Karpas-422 (cell line): ENCODE data around the gene IFNK. TPM values are rescaled to one million over a fixed set of nuclear protein-coding genes. Genes with fewer than 3 reads are reported as not detected.

Experiments used
- DNase-seq: peaks from one replicate; pipeline ENCODE4 v3.0.0-alpha.2; 2015
- H2AFZ ChIP-seq: fragments of 200-600 bp; sonication (generic); 2 replicates; pipeline ENCODE4 v1.6.1; 2014; ENCODE audit warnings: antibody characterized with exemption, low read length, mixed read lengths
- H3K27ac ChIP-seq: fragments of 200-600 bp; sonication (generic); 2 replicates; pipeline ENCODE4 v1.5.1; 2014; ENCODE audit warnings: mild to moderate bottlenecking, low read length, moderate library complexity
- H3K27me3 ChIP-seq: fragments of 200-600 bp; sonication (generic); 2 replicates; pipeline ENCODE4 v1.6.1; 2014; ENCODE audit warnings: low read length, mixed read lengths
- H3K36me3 ChIP-seq: fragments of 200-600 bp; sonication (generic); 2 replicates; pipeline ENCODE4 v1.6.1; 2014; ENCODE audit warnings: low read length, mixed read lengths; ENCODE audit not compliant: insufficient read depth
- H3K4me1 ChIP-seq: fragments of 200-600 bp; sonication (generic); 2 replicates; pipeline ENCODE4 v1.6.1; 2014; ENCODE audit warnings: mild to moderate bottlenecking, low read length, mixed read lengths
- H3K4me2 ChIP-seq: fragments of 200-600 bp; sonication (generic); 2 replicates; pipeline ENCODE4 v1.6.1; 2014; ENCODE audit warnings: low read length, low read depth, mild to moderate bottlenecking; ENCODE audit not compliant: poor library complexity, severe bottlenecking
- H3K4me3 ChIP-seq: fragments of 200-600 bp; sonication (generic); 2 replicates; pipeline ENCODE4 v1.5.1; 2014; ENCODE audit warnings: mild to moderate bottlenecking, antibody characterized with exemption, low read length, mixed read lengths
- H3K79me2 ChIP-seq: fragments of 200-600 bp; sonication (generic); 2 replicates; pipeline ENCODE4 v1.6.1; 2014; ENCODE audit warnings: mild to moderate bottlenecking, low read length, mixed read lengths
- H3K9ac ChIP-seq: fragments of 200-600 bp; sonication (generic); 2 replicates; pipeline ENCODE4 v1.6.0; 2014; ENCODE audit warnings: low read length
- H3K9me2 ChIP-seq: fragments of 200-600 bp; sonication (generic), shearing (Covaris generic); replicated peaks from 2 replicates; pipeline ENCODE4 v1.6.0; 2014; ENCODE audit warnings: mild to moderate bottlenecking, low read length, moderate library complexity; ENCODE audit not compliant: insufficient read depth
- H3K9me3 ChIP-seq: fragments of 300-700, 200-600 bp; sonication (generic); 2 replicates; pipeline ENCODE4 v1.6.1; 2014; ENCODE audit warnings: low read length, mixed read lengths
- H4K20me1 ChIP-seq: fragments of 200-600 bp; sonication (generic); 2 replicates; pipeline ENCODE4 v1.6.1; 2014; ENCODE audit warnings: mild to moderate bottlenecking, antibody characterized with exemption, low read length, low read depth; ENCODE audit not compliant: insufficient read depth
- total RNA-seq: library from RNA; depleted of rRNA; stranded (reverse); fragments of >200 nt; shearing (Covaris generic); gene quantifications from 2 replicates; pipeline ENCODE4 v1.2.3, GENCODE V29; 2014; ENCODE audit warnings: low replicate concordance

IFNK gene
- total RNA-seq, 1 experiment from 2014 or later: not detected

DNA sequence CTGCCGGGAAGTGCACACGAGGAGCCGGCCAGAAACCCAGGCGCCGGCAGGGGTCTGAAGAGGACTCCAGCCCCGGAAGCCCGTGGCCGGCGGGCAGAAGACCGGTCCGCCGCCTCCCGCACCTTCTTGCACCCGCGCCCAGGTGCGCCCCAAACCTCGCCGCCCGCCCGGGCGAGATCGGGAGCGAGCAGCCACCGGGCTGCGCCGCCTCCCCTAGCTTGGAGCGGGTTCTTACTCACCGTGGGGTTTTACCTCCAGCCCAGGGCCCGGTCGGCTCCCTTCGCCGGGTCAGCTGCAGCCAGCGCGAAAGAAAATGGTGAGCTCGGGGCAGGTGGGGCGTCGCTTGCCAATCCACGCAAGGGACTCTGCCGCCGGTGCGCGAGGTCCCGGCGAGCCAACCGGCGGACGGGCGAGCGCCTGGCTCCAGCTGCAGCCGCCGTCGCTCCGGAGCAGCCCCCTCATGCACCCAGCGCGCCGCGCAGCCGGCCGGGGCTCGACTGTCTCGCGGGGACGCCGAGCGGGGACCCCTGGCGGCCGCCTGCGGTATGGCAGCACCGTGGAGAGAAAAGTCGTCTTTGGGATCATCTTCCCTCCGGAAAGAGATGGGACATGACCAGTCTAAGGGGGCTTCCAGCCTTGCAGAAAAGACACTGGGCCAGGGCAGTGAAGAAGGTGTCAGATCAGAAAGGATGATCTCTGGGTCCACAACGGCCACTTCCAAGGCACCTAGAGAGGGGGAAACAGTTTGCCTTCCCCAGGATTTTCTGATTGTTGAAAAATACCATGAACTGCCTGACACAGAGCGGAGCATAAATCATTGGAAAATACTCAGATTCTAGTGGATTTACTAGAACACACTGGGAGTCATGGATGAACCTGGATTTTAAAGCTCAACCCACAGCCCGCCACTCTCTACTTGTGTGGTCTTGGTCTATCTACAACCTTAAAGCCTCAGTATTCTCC lies 5.5 kb downstream of the IFNK start, which contains the start of gene MOB3B:
Gene MOB3B (minus strand): TSS at position 499 of the 963 bp plus-strand sequence. CDS start 74,264 bp downstream, outside the sequence.
- H3K9me3 ChIP-seq: no peaks in the 10 kb centered on the region
- peak within 1 kb of the TSS; percentile 83 for H3K4me2 ChIP-seq
- no peaks in the 10 kb centered on the region for H3K9me2 ChIP-seq
- H3K9ac ChIP-seq: peak within 1 kb of the TSS; percentile 54
- H3K36me3 ChIP-seq: no peaks in the 10 kb centered on the region
- DNase-seq: peak; percentile 80
- peak within 1 kb of the TSS; percentile 95; the same call in 1 of the 2 replicates for H2AFZ ChIP-seq
- H3K4me1 ChIP-seq: peaks cover 9% of the 10 kb centered on the region
- no peaks in the 10 kb centered on the region for H3K79me2 ChIP-seq
- no peaks in the 10 kb centered on the region for H4K20me1 ChIP-seq
- peak within 1 kb of the TSS; percentile 67 for H3K4me3 ChIP-seq
- H3K27me3 ChIP-seq: no peaks in the 10 kb centered on the region
- H3K27ac ChIP-seq: no peak within 1 kb of the TSS

- Histone ChIP-seq H3K4me2 (no peak overlapping the region), H2AFZ (no peak overlapping the region)
These were observed 7.0 kb downstream of the IFNK start for GRCh38 chr9:27530915-27531755.

DNA sequence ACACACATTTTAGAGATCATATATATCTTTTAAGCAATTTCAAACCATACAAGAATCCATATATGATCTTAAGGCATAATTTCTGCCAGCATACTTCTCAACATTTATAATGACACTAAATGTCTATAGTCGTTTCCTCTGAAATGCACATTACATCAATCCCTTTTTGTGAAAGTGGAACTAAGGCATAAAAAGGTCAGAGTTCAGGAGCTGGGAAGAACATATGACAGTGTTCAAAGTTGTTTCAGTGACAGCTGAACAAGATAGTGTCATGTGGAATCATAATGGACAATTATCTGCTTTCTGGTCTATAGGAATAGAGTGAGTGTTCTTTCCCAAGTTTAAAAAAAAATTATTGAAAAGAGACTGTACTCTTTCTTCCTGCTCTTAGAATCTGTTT lies 8.0 kb downstream of the IFNK start:
- Histone ChIP-seq H3K27me3 (no peaks in the 10 kb centered on the region), H3K9me3 (no peaks in the 10 kb centered on the region), H4K20me1 (no peaks in the 10 kb centered on the region), H3K36me3 (no peaks in the 10 kb centered on the region), H3K9me2 (no peaks in the 10 kb centered on the region), H3K4me2 (no peak overlapping the region), H3K27ac (no peak overlapping the region), H3K9ac (no peak overlapping the region), H3K4me1 (peaks cover 9% of the 10 kb centered on the region), H3K79me2 (no peaks in the 10 kb centered on the region), H2AFZ (no peak overlapping the region), H3K4me3 (no peak overlapping the region)
- DNase-seq: no peak

More at GRCh38 chr9:27530915-27531755, 7.0 kb downstream of the IFNK start:
- Histone ChIP-seq H3K27ac (no peak overlapping the region), H3K27me3 (no peaks in the 10 kb centered on the region), H3K36me3 (no peaks in the 10 kb centered on the region), H3K9me2 (no peaks in the 10 kb centered on the region), H3K4me3 (no peak overlapping the region), H3K4me1 (peaks cover 9% of the 10 kb centered on the region), H3K79me2 (no peaks in the 10 kb centered on the region), H3K9ac (no peak overlapping the region), H4K20me1 (no peaks in the 10 kb centered on the region), H3K9me3 (no peaks in the 10 kb centered on the region)
- no peak for DNase-seq

DNA sequence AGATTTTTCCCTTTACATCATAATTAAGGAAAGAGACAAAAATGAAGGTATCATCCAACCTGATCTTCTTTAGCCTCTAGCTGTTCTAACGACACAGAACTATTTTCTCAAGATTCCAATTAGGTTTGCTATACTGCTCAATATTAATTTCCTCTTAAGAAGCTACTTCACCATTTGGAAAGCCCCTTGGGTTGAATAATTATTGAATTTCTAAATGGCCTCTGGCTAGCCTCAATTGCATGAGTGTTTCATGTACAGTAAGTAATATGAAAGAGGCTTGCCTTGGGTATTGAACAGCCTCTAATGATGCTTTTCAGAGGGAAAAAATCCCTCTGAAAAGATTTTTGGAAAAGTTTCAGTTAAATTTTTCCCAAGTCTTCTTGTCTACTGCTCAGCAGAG lies 9.2 kb downstream of the IFNK start:
- no peaks in the 10 kb centered on the region for H3K36me3 ChIP-seq
- no peak overlapping the region for H3K27ac ChIP-seq
- no peaks in the 10 kb centered on the region for H3K79me2 ChIP-seq
- no peak overlapping the region for H3K9ac ChIP-seq
- H3K4me2 ChIP-seq: no peak overlapping the region
- H3K4me1 ChIP-seq: peaks cover 9% of the 10 kb centered on the region
- no peak for DNase-seq
- no peaks in the 10 kb centered on the region for H3K9me3 ChIP-seq
- H4K20me1 ChIP-seq: no peaks in the 10 kb centered on the region
- no peak overlapping the region for H2AFZ ChIP-seq
- no peak overlapping the region for H3K4me3 ChIP-seq
- no peaks in the 10 kb centered on the region for H3K27me3 ChIP-seq
- no peaks in the 10 kb centered on the region for H3K9me2 ChIP-seq

DNA sequence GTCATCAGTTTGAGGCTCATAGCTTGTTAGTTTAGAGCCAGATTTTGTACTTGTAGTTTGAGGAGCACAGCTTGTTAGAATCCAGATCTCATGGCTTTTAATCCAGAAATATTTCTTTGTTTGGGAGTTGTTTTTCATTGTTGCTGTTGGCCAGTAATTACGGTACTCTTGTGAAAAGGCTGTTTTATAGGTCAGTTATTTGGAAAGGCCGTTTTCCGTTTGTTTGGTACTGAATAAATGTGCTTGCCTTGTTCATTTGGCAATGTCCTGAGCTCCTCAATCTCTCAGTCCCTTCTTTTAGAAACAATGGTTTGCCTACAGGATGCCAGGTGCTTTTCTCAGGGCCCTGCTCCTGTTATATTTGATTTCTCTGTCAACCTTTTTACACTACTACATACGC lies 10.0 kb downstream of the IFNK start:
- Histone ChIP-seq H3K36me3 (no peaks in the 10 kb centered on the region), H4K20me1 (no peaks in the 10 kb centered on the region), H3K4me2 (no peak overlapping the region), H3K9me3 (no peaks in the 10 kb centered on the region), H3K9me2 (no peaks in the 10 kb centered on the region), H3K27me3 (no peaks in the 10 kb centered on the region), H2AFZ (no peak overlapping the region), H3K79me2 (no peaks in the 10 kb centered on the region), H3K4me1 (peaks cover 4% of the 10 kb centered on the region), H3K27ac (no peak overlapping the region), H3K4me3 (no peak overlapping the region), H3K9ac (no peak overlapping the region)
- DNase-seq: no peak

GRCh38 chr9:27534658-27535209 lies 10.6 kb downstream of the IFNK start:
- H3K79me2 ChIP-seq: no peaks in the 10 kb centered on the region
- no peak overlapping the region for H3K9ac ChIP-seq
- H4K20me1 ChIP-seq: no peaks in the 10 kb centered on the region
- no peaks in the 10 kb centered on the region for H3K27me3 ChIP-seq
- no peak for DNase-seq
- H2AFZ ChIP-seq: no peak overlapping the region
- H3K4me2 ChIP-seq: no peak overlapping the region
- H3K9me2 ChIP-seq: no peaks in the 10 kb centered on the region
- H3K9me3 ChIP-seq: no peaks in the 10 kb centered on the region
- no peak overlapping the region for H3K27ac ChIP-seq
- no peak overlapping the region for H3K4me3 ChIP-seq
- H3K36me3 ChIP-seq: no peaks in the 10 kb centered on the region
- H3K4me1 ChIP-seq: no peaks in the 10 kb centered on the region

DNA sequence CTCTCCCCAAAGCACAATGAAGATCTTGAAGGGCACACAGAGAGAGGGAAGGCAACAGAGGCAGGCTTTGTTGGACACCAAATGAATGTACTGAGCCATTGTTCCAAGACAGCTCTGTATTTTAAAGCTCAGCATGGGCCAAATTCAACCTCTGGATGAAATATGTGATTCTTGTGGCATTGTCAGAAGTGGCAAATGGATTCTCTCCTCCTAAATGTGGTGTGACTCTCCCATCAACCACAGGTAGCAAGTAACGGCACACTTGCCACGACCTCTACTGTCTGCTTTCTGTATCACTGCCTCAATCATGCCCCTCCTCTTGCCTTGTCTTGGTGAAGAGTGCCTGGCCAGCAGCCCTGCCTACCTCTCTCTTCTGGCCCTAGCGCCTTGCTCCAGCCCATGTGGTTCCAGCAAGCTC lies 11.6 kb downstream of the IFNK start:
- no peak overlapping the region for H3K4me2 ChIP-seq
- no peak overlapping the region for H3K9ac ChIP-seq
- H4K20me1 ChIP-seq: no peaks in the 10 kb centered on the region
- H3K4me3 ChIP-seq: no peak overlapping the region
- no peak overlapping the region for H2AFZ ChIP-seq
- H3K9me2 ChIP-seq: no peaks in the 10 kb centered on the region
- no peak overlapping the region for H3K27ac ChIP-seq
- H3K79me2 ChIP-seq: no peaks in the 10 kb centered on the region
- no peaks in the 10 kb centered on the region for H3K4me1 ChIP-seq
- no peaks in the 10 kb centered on the region for H3K27me3 ChIP-seq
- H3K36me3 ChIP-seq: no peaks in the 10 kb centered on the region
- no peaks in the 10 kb centered on the region for H3K9me3 ChIP-seq
- peak; percentile 63 for DNase-seq

GRCh38 chr9:27536168-27536567 lies 12.1 kb downstream of the IFNK start:
- Histone ChIP-seq H3K79me2 (no peaks in the 10 kb centered on the region), H3K9ac (no peak overlapping the region)

More at GRCh38 chr9:27536168-27536567, 12.1 kb downstream of the IFNK start:
- H3K27me3 ChIP-seq: no peaks in the 10 kb centered on the region
- H4K20me1 ChIP-seq: no peaks in the 10 kb centered on the region
- no peak overlapping the region for H2AFZ ChIP-seq
- H3K4me3 ChIP-seq: no peak overlapping the region
- no peaks in the 10 kb centered on the region for H3K4me1 ChIP-seq
- no peak overlapping the region for H3K27ac ChIP-seq
- H3K9me2 ChIP-seq: no peaks in the 10 kb centered on the region
- H3K36me3 ChIP-seq: no peaks in the 10 kb centered on the region
- H3K9me3 ChIP-seq: no peaks in the 10 kb centered on the region
- no peak overlapping the region for H3K4me2 ChIP-seq
- DNase-seq: no peak
